ENCODE results near the gene ZNF263.

The ZNF263 gene

DNA sequence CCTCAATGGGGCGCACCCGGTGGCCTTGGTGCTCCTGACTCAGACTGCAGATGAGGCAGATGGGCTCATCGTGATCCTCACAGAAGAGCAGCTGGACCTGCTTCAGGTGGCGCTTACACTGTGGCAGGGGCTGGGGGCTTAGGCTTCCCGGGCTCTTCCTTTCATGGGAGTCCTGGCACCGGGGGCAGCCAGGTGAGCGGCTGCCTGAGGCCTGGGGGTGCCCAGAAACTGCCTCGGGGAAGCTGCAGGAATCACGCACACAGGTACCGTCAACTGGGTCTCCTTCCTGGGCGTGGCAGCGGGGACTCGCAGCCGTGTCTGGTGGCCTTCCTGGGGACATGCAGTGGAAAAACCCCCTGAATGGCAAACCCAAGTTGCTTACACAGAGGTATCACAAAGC lies 33.8 kb upstream of the ZNF263 start:
- Histone ChIP-seq H3K36me3 (peaks cover 94% of the 10 kb centered on the region), H3K27me3 (no peaks in the 10 kb centered on the region), H3K27ac (peak overlapping the region; percentile 53), H3K4me1 (ENCODE audit: control insufficient read depth in 1 of 2, insufficient read depth in 1 of 2, low read depth in 1 of 2, low read length in 1 of 2) (peaks cover 70 to 74% of the 10 kb centered on the region in 2 experiments), H3K4me3 (ENCODE audit: low read depth in 1 of 2, low read length in 1 of 2) (peak overlapping the region in 1 of 2 experiments; percentile 3), H3K9me3 (no peaks in the 10 kb centered on the region)
- TF ChIP-seq, protein P1, sequence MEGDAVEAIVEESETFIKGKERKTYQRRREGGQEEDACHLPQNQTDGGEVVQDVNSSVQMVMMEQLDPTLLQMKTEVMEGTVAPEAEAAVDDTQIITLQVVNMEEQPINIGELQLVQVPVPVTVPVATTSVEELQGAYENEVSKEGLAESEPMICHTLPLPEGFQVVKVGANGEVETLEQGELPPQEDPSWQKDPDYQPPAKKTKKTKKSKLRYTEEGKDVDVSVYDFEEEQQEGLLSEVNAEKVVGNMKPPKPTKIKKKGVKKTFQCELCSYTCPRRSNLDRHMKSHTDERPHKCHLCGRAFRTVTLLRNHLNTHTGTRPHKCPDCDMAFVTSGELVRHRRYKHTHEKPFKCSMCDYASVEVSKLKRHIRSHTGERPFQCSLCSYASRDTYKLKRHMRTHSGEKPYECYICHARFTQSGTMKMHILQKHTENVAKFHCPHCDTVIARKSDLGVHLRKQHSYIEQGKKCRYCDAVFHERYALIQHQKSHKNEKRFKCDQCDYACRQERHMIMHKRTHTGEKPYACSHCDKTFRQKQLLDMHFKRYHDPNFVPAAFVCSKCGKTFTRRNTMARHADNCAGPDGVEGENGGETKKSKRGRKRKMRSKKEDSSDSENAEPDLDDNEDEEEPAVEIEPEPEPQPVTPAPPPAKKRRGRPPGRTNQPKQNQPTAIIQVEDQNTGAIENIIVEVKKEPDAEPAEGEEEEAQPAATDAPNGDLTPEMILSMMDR (IDR thresholded peaks at IDR 0.05) = no peak

DNA sequence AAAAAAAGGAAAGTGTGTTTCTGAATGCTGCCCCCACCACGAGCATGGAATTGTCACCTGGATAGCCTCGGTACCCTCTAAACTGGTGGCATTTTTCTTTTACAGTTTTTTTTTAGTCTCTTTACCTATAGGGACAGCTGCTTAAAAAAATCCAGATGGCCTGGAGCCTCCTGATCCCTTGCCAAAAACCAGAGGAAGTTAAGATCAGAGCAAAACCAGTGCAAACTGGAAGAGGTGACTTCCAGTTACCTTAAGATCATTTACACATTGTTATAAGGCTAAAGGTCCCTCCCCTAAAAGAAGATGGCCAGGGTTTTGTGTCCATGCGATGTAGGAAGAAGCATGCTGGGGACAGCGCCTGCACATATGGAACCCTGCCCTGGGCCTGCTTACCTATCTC lies 30.3 kb upstream of the ZNF263 start:
- TF ChIP-seq, protein P1 (IDR thresholded peaks at IDR 0.05) = no peak
- Histone ChIP-seq H3K4me1 (ENCODE audit: control insufficient read depth in 1 of 2, insufficient read depth in 1 of 2, low read depth in 1 of 2, low read length in 1 of 2) (peaks cover 81 to 91% of the 10 kb centered on the region in 2 experiments), H3K36me3 (peaks cover 65% of the 10 kb centered on the region), H3K27ac (peak overlapping the region; percentile 97), H3K4me3 (ENCODE audit: low read depth in 1 of 2, low read length in 1 of 2) (peak overlapping the region; percentile 83 to 91), H3K9me3 (no peaks in the 10 kb centered on the region), H3K27me3 (no peaks in the 10 kb centered on the region)

DNA sequence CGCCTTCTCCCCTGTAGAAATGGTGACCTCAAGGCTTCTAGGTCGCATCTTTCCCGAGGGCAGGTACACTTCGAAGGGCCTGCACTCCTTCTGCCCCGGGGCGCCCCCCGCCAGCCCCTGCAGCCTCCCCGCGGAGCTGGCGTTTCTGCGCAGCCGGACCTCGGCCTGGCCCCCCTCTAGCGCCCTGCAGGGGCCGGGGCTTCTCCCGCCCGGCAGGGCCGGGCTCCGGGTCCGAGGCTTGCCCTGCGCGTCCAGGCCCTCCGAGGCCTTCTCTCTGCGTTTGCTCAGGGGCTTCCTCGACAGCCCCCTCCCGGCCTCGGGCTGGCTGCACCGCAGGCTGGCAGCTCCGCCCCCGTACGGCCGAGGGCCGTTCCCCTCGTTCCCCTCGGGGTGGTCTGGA lies 29.0 kb upstream of the ZNF263 start:
- TF ChIP-seq, protein P1 (IDR thresholded peaks at IDR 0.05) = no peak
- peaks cover 88 to 100% of the 10 kb centered on the region in 2 experiments for H3K4me1 ChIP-seq (ENCODE audit: control insufficient read depth in 1 of 2, insufficient read depth in 1 of 2, low read depth in 1 of 2, low read length in 1 of 2)
- peak overlapping the region; percentile 83 to 91 for H3K4me3 ChIP-seq (ENCODE audit: low read depth in 1 of 2, low read length in 1 of 2)
- no peaks in the 10 kb centered on the region for H3K9me3 ChIP-seq
- peak overlapping the region; percentile 97 for H3K27ac ChIP-seq
- H3K36me3 ChIP-seq = peaks cover 52% of the 10 kb centered on the region
- no peaks in the 10 kb centered on the region for H3K27me3 ChIP-seq

DNA sequence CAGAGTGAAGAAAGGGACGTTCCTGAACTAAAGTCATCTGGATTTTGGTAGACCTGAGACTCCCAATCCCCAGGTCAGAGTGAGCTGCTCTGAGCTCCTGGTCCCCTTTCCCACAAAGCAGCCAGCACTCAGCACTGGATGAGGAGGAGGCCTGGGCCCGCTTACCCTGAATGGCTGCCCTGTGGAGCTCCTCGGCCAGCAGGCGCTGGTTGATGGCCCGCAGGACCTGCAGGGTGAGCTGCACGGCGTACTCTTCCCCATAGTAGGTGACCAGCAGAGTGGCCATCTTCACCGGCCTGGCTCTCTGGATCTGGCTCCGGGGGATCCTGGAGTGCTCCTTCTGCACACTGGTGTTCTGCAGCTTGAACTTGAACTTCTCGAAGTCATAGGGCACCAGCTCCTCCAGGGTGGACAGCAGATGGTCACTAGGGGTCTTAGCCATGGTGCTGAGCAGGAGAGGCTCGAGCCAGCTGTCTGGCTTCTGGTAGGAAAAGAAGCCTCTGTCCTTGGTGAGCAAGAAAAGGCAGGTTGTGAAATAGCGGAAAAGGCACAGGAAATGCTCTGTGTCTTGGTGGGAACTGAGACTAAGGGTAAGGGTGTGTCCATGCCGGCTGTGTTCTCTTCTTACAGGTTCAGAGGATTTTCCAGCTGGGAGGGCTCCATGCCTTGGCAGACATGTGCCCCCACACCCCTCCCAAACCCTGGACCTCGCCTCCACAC lies 27.0 kb upstream of the ZNF263 start, which contains the start of gene MEFV:
Gene MEFV (minus strand): TSS at position 488 of the 720 bp plus-strand sequence. CDS start 46 bp downstream, at position 442.
- Histone ChIP-seq H3K9me3 (no peaks in the 10 kb centered on the region), H3K36me3 (peaks cover 32% of the 10 kb centered on the region), H3K4me3 (ENCODE audit: low read depth in 1 of 2, low read length in 1 of 2) (peak within 1 kb of the TSS; percentile 83 to 91), H3K27ac (peak within 1 kb of the TSS; percentile 97), H3K27me3 (no peaks in the 10 kb centered on the region), H3K4me1 (ENCODE audit: control insufficient read depth in 1 of 2, insufficient read depth in 1 of 2, low read depth in 1 of 2, low read length in 1 of 2) (peaks cover 89 to 100% of the 10 kb centered on the region in 2 experiments)
- TF ChIP-seq, protein P1 (IDR thresholded peaks at IDR 0.05) = no peak

DNA sequence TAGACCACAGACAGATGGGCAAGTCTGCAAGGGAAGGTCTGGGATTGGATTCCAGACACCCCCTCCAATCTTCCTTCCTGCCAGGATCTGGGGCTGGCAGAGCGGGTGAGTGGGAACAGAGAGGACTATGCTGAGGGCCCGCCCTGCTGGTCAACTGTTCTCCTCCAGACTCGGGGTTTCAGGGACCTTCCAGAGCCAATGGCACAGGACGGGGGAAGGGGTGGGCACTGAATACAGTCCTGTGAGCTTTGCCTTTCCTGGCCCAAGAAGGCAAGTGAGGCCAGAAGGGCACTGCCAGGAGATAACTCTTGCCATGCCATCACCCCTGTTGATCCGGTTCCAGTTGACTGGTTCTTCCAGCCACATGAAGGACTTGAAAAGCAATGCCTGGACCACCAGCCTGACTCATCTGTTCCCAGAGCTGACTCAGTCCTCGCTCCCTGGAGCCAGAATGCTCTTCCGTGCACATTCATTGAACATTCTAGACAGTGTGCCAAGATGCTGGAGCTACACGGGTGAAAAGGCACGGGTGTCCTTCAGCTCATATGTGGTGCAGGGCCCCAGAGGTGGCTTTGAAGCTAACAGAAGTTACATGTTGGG lies 26.3 kb upstream of the ZNF263 start:
- peak overlapping the region; percentile 83 to 91 for H3K4me3 ChIP-seq (ENCODE audit: low read depth in 1 of 2, low read length in 1 of 2)
- H3K4me1 ChIP-seq (ENCODE audit: control insufficient read depth in 1 of 2, insufficient read depth in 1 of 2, low read depth in 1 of 2, low read length in 1 of 2) = peaks cover 91 to 100% of the 10 kb centered on the region in 2 experiments
- peaks cover 27% of the 10 kb centered on the region for H3K36me3 ChIP-seq
- TF ChIP-seq, protein P1 (IDR thresholded peaks at IDR 0.05) = no peak
- no peaks in the 10 kb centered on the region for H3K27me3 ChIP-seq
- no peaks in the 10 kb centered on the region for H3K9me3 ChIP-seq
- peak overlapping the region; percentile 97 for H3K27ac ChIP-seq

Data from neutrophil (primary cell).